GM19324 (cell line): ENCODE measurements around the gene IFT57.

Source experiments
- ATAC-seq: cut with Tn5 transposase; IDR thresholded peaks from one replicate; pipeline ENCODE4 v1.9.1; 2021; ENCODE audit warnings: mild to moderate bottlenecking, moderate library complexity; ENCODE audit not compliant: unreplicated experiment, low FRiP score

IFT57 gene

DNA sequence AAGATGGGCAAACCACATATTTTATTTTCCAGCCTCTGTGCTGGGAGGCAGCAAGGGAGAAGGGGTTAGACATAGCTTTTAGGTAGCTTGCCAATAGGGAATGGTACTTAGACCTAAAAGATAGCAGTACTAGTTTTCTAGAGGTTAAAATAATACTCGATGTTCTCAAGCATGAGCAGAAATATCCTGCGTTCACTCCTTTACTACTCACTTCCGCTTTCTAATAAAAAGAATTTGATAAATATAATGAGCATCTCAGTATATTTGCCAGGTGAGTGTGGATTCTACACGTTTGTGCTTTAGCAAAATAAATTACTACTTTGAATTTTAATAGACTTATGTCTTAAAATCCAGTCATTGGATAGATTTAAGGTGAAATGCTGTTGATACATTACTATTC lies 92.0 kb downstream of the IFT57 start:
- no peak for ATAC-seq

DNA sequence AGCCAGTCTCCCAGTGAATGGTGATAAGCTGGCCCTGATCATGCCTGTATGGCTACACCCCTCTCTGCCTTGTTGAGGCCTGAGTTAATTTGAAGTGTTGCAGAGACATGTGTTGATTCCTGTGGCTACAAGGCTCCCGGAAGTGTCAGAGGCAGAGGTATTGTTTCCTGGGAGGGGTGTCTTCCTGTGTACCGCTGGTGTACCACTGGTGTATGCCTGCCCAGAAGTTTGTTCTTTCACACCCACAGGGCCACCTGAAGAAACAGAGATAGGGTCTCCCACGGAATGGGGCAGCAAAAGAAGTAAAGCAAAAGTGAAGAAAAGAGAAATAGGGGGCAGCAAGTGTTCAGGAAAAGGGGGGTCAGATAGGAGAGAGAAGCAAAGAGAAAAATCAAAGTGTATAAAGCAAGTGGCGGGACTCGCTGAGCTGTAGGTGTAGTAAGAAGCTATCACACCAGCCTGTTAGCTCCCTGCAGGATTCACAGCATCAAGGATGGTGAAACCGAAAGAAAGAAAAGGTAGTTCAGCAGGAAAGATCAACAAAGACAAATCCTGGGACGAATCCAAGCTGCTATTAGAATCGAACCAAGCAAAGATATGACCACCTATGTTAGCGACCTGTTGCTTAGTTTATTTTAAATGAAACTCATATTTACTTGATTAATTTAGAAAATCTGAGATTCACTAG lies 94.8 kb downstream of the IFT57 start:
- ATAC-seq, result no peak

DNA sequence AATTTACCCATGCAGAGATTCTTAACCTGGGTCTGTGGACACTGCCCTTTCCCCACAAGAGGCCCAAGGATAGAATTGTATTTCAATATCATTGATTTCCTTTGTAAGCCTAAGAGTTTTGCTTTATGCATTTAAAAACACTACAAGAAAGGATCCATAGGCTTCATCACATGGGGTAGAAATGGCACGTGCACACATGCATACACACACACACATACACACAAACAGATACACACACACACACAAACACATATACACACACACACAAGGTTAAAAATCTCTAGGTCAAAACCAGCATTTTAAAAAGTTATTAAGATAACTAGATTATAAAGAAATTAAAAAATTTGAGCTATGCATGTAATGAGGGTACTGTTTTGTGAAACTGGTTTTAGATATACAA lies 95.9 kb downstream of the IFT57 start:
- no peak for ATAC-seq

DNA sequence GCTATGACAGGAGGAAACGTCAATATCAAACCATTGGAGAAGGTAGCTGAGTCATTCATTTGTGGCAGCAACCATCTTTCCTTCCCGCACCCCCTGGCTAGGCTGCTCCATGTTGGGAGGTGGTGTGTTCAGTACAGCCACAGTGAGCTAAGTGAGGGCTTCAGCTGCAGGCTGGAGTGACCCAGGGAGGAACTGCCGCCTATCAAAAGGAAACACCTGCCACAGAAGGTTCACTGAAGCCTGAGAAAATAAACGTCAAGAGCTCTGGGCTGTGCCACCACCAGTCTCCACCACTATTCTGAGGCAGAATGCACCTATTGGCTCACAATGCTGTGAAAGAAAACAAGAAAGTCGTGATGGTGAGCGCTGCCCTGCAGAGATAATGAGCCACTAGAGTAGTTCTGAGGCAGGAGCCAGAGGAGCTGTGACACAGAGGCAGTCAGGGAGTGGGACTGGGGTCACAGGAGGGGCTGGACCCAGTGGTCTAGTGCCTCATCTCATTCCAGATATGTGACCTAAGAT lies 96.6 kb downstream of the IFT57 start:
- peak; percentile 69 for ATAC-seq

GRCh38 chr3:108125153-108125543 lies 97.1 kb downstream of the IFT57 start:
- ATAC-seq, result peak; percentile 0

DNA sequence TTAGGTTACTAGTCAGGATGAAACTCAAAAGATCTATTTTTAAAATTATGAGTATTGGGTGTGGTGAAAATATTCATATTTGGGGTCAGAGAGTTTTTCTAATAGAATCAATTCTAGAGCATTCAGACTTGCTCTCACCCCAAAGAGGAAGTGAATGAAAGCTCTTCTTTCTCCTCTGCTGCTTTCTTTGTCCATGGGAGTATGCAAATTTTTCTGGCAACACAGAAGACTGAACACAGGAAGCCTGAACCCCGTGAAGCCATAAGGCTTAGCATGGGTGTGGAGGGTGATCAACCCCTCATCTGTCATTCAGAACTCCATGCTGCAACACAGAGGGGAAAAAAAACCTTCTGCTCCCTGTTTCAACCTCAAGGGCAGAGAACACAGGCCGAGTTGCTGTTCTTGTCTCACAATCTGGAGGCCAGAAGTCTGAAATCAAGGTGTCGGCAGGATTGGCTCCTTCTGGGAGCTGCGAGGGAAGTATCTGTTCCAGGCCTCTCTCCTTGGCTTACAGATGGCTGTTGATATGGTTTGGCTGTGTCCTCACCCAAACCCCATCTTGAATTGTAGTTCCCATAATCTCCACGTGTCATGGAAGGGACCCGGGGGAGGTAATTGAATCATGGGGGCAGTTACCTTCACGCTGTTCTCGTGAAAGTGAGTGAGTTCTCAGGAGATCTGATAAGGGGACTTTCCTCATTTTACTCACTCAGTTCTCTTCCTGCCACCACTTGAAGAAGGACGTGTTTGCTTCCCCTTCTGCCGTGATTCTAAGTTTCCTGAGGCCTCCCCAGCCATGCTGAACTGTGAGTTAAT lies 97.7 kb downstream of the IFT57 start:
- peak; percentile 84 for ATAC-seq

DNA sequence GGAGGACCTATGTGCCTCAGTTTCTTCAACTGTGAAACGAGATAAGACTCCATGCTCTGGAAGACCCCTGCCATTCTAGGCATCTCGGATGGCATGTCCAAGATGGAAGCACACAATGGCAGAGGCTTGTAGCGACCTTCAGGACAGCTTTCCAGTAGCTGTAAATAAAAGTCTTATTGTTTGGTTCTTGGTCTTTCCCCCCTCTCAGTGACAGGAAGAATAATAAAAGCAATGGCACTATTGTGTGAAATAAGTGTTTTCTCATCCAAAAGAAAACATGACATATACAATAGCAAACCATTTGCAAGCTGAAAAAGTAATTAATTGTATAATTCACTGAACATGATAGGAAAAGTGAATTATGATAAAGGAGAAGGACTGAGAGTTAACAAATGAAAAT lies 98.9 kb downstream of the IFT57 start:
- no peak for ATAC-seq

DNA sequence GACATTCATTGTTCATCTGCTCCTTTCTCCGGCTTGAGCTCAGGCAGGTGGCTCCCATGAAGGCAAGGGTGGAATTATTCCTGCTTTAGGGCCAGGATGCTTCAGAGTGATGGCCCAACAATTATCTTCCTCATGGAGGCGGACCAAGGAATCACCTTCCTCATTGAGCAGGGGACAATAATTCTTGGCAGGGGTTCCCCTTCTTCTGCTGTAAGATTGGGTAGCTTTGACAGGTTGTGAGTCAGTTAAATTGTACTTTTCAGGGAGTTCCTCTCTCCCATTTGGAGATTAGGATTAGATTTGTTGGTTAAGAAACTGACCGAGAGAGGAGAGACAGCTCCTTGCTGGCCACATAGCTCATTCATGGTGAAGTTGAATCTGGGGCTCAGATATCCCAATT lies 99.9 kb downstream of the IFT57 start:
- ATAC-seq, result no peak

DNA sequence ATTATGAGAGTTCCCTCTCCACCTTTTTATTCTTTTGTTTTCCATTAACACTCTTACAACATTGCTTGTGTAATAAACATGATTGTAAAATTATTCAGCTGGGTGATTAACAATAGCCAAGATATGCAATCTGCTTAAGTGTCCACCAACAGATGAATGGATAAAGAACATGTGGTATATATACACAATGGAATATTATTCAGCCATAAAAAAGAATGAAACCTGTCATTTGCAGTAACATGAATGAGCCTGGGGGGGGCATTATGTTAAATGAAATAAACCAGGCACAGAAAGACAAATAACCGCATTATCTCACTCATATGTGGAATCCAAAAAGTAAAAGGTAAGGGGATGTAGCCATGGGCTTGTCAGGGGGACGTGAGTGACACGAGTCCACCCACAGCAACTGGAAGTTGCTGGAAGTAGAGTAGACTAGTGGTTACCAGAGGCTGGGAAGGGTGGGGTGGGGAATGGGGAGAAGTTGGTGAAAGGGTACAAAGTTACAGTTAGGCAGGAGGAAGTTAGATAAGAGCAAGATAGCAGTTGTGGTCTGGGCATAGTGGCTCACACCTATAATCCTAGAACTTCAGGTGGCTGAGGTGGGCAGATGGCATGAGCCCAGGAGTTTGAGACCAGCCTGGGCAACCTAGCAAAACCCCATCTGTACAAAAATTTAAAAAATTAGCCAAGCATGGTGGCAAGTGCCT lies 102.7 kb downstream of the IFT57 start:
- no peak for ATAC-seq

- no peak for ATAC-seq
Measured at GRCh38 chr3:108118038-108118768, 104.0 kb downstream of the IFT57 start.

- ATAC-seq, result no peak
Measured at GRCh38 chr3:108117241-108117775, 104.9 kb downstream of the IFT57 start.

DNA sequence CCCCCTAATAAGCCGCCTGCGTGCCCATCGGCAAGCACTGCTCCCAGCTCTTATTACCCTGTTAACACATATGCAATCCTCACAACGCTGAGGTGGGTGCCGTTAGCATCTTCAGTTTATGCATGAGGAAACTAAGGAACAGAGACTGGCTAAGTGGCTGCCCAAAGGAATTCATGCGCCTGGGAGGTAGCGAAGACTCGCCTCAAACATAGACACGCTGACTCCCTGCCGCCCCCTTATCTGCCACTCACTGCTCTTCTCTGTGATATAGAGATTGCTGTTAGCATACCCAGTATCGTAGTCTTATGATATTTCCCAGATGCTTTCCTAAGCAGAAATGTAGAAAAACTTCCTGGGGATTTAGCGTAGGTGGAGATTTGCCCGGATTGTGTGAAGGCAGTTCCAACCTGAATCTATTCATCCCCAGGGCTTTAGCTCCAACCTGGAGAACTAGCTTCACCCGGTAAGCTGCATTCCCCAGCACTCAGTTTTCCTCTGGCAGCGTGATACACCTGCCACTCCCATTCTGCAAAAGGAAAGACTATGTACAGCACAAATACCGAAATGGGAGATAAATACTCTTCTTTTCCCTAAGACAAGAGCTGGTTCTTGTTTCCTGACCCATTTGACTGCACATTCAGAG lies 107.7 kb downstream of the IFT57 start:
- ATAC-seq, result no peak

DNA sequence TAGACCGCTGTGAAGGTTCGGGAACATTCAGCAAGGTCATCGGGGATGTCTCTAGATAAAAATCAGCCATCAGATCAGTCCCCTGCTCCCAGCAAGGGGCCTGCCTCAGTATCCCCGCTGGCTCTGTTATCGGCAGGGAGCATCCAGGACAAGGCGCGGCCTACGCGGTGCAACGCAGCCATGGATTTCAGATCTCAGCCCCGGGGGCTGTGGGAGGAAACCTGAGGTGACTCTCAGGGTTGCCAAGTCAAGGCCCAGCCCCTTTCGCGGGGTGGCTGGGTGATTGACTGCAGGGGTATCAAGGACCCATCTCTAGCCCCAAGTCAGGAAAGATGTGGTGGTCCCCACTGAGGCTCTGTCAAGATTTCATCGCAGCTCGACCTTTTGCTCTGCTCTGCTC lies 108.2 kb downstream of the IFT57 start:
- no peak for ATAC-seq

DNA sequence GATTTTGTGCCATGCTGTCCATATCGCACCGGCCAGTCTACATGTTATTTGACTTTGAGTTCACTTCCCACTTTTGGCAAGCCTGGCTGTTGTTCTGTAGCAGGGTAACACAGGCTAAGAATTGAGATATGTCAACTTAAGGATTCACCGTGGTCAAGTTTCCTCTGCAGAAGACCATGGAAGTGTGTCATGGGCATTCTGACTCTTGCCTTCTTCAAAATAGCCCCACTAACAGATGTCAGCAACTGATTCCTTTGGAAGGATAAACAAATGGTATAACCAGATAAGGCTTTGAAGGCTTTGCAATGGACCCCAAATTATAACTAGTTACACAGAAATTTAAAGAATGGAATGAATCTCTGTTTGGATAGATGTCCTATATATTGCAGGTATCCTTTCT lies 111.3 kb downstream of the IFT57 start:
- no peak for ATAC-seq
